Hepatic stellate cell (primary cell): ENCODE measurements around the gene MATN1.

Experiments used
- DNase-seq: peaks from one replicate; pipeline ENCODE4 v3.0.0; 2011; ENCODE audit warnings: low spot score

Gene MATN1

GRCh38 chr1:30745156-30745833 lies 21.9 kb upstream of the MATN1 start:
- no peak for DNase-seq

- no peak for DNase-seq
These were observed 20.8 kb upstream of the MATN1 start for GRCh38 chr1:30744060-30744756.

GRCh38 chr1:30743584-30744059 lies 20.2 kb upstream of the MATN1 start:
- DNase-seq = no peak

GRCh38 chr1:30742963-30743559 lies 19.7 kb upstream of the MATN1 start:
- DNase-seq = no peak

GRCh38 chr1:30742300-30742962 lies 19.0 kb upstream of the MATN1 start:
- DNase-seq = no peak

- no peak for DNase-seq
These were observed 18.0 kb upstream of the MATN1 start for GRCh38 chr1:30741239-30741894.

- DNase-seq = no peak
These were observed 17.2 kb upstream of the MATN1 start for GRCh38 chr1:30740251-30741238.

- no peak for DNase-seq
These were observed 16.2 kb upstream of the MATN1 start for GRCh38 chr1:30739601-30740000.

GRCh38 chr1:30738715-30739559 lies 15.6 kb upstream of the MATN1 start:
- no peak for DNase-seq

- DNase-seq = no peak
These were observed 14.8 kb upstream of the MATN1 start for GRCh38 chr1:30738040-30738714.

GRCh38 chr1:30737357-30738039 lies 14.1 kb upstream of the MATN1 start:
- DNase-seq = no peak

- no peak for DNase-seq
These were observed 12.5 kb upstream of the MATN1 start for GRCh38 chr1:30735668-30736498.

GRCh38 chr1:30735124-30735523 lies 11.7 kb upstream of the MATN1 start:
- no peak for DNase-seq

GRCh38 chr1:30734580-30734979 lies 11.2 kb upstream of the MATN1 start:
- no peak for DNase-seq

- DNase-seq = no peak
These were observed 10.7 kb upstream of the MATN1 start for GRCh38 chr1:30734106-30734505.

- DNase-seq = no peak
These were observed 10.1 kb upstream of the MATN1 start for GRCh38 chr1:30733493-30733892.

- DNase-seq = no peak
These were observed 9.1 kb upstream of the MATN1 start for GRCh38 chr1:30732277-30732996.
